NCI-H446 treated with DMSO at 0.1 percent for 48 hours (cell line): Measurements from ENCODE around the gene DENND2A.
"Not testable (repeated sequence)": the region's sequence is repeated elsewhere in the genome, so short reads cannot be mapped to it uniquely, and the experiment has no call there.

Experiments
- DNase-seq: peaks from one replicate; lab custom pipeline; 2025; lab: John Stamatoyannopoulos, UW

The DENND2A gene

DNA sequence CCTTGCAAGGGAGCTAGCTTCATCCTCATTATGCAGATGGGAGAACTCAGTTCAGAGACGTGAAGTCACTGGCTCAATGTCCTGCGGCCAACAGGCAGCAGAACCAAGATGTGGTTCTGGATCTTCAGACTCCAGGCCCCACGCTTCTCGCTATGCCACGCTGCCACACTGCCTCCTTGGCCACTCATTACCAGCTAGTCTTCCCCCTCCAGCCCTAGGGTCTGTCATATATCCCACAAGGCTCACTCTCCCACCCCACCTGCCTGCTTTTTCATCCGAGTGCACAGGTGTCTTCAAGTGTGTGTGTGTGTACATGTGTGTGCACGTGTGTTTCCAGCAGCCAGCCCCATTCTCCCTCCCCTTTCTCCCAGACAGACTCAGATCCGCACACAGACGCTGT lies 53.4 kb downstream of the DENND2A start:
- DNase-seq: no peak

DNA sequence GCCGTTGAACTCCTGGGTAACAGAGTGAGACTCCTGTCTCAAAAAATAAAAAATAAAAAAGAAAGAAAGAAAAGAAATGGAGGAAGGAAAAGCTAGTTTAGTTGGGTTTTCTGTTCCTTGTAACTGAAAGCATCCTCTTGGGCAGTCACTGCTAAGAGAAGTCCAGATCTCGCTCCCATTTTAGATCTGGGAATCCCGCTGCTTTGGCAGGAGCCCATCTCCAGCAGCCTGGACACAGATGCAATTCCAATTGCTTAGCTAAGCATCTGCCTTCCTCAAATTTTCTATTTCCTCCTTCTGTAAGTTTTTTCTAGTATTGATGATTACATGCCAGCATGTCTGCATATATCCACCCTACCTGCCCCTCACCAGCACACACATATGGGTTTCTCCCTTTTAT lies 54.1 kb downstream of the DENND2A start:
- DNase-seq: no peak

DNA sequence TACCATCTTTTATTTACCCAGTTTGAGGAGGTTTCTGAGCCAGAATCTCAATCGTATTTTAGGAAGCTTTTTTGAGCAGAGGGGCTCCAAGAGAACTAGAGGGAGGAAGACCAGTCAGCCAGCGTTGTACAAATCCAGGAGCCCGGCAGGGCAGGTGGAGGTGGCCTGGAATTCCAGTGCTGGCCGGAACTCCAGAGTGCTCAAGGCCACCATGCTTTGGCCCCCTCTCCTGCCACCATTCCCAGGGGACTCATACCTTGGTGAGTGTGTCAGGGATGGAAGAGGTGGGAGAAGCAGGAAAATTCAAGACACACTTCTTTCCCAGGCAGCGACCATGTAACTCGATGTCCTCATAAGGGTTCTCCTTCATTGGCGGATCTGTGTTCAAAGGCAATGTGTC lies 55.3 kb downstream of the DENND2A start:
- DNase-seq: no peak

DNA sequence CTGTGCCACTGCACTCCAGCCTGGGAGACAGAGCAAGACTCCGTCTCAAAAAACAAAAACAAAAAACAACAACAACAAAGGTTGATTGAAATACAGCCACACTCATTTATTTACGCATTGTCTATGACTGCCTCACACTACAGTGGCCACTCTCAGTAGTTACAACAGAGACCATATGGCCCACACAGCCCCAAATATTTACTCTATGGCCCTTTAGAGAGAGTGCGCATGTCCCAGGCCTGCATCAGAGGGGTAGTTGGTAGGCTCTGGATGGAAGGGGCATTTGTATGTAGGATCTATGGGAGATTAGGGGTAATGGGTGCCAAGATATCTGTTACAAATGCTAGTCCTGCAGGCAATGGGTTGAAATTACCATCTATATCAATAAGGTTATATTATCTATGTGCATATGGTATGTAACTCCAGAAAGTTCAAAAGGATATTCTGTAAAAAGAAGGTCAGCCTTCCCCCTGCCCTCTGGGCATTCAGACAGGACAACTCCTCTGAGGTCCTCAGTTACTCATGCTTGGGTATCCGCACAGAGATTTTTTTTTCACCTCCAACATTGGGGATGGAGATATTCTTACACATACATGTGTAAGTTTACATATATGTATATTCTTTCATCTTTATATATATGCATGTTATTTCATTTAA lies 56.3 kb downstream of the DENND2A start:
- DNase-seq: no peak

DNA sequence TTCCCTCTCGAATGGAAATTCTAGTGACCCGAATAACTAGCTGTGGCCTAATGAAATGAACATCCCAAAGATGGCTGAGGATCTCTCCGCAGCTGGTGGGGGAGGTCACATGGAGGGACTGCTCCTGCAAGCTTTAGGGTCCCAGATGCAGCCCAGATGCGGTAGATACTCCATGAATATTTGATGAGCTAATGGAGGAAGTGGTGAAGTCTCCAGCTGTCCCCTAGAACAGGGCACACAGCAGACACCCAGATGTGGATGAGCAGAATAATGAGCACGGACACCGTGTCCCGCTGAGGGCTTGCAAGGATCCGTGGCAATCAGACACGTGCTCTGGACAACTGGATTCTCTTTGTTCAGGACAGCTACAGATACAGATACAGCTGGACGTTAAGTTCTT lies 59.2 kb downstream of the DENND2A start:
- DNase-seq: no peak

DNA sequence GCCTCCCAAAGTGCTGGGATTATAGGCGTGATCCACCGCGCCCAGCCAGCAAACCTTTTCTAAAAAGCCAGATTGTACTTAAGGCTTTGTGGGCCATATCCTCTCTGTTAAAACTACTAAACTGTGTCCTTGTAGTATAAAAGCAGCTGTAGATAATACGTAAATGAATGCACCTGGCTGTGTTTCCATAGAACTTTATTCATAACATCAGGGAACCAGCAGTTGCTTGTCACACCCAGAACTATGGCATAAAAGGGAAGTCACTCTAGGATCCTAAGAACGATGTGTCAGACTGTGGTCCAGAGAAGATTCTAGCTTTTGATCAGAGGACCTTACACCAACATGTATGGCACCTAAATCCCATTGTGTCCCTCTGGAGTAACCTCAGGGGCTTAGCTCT lies 63.0 kb downstream of the DENND2A start:
- no peak for DNase-seq

DNA sequence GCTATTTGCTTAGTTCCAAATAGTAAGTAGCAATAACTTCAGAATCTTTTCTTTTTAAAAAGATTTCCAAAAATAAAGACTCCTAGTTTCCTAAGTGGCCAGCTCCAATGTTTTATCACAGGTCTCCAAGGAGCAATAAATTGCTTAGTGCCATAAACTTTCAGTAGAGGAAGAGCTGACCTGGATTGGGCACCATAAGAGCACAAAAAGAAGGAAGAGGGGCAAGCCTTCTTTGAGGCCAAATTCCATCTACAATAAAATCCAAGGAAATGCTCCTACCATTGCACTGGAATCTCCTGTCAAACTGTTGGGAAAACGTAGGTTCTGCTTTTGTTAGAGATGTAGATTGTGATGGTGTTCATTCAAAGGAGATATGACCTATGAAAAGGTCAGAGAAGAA lies 64.0 kb downstream of the DENND2A start:
- DNase-seq: no peak

DNA sequence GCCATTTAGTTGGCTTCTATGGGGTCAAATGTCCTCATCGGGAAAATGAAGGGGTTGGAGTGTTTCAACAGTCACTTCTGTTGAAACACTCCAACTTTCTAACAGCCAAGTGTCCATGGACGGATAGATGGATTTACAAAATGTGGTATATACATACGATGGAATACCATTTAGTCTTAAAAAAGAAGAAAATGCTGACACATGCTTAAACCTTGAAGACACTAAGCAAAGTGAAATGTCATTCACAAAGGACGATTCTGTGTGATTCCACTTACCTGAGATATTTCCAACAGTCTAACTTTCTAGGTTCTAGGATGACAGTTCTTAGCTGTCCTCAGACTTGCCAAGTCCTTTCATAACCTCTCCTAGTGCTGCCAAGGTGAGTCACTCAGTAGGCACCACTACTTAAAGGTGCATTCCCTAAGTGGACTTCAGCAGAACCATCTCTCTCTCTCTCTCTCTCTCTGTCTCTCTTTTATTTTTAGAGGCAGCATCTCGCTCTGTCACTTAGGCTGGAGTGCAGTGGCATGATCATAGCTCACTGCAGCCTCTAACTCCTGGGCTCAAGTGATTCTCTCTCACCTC lies 69.0 kb downstream of the DENND2A start:
- DNase-seq: no peak

DNA sequence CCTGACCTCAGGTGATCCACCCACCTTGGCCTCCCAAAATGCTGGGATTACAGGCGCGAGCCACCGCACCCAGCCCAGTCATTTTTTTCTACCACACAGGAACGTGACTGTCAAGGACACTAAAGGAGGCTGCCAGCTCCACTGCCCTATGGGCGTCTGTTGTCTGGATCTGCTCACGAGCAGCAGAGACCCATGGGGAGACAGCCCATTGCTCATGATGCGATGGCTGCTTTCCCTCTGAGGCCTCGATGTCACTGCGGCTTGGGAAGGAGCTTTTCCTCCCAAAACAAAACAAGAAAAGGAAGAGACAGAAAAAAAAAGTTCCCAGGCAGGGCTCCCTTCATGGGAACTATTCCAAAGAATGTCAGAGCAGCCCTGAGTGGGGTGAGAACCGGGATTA lies 70.5 kb downstream of the DENND2A start:
- DNase-seq: no peak

DNA sequence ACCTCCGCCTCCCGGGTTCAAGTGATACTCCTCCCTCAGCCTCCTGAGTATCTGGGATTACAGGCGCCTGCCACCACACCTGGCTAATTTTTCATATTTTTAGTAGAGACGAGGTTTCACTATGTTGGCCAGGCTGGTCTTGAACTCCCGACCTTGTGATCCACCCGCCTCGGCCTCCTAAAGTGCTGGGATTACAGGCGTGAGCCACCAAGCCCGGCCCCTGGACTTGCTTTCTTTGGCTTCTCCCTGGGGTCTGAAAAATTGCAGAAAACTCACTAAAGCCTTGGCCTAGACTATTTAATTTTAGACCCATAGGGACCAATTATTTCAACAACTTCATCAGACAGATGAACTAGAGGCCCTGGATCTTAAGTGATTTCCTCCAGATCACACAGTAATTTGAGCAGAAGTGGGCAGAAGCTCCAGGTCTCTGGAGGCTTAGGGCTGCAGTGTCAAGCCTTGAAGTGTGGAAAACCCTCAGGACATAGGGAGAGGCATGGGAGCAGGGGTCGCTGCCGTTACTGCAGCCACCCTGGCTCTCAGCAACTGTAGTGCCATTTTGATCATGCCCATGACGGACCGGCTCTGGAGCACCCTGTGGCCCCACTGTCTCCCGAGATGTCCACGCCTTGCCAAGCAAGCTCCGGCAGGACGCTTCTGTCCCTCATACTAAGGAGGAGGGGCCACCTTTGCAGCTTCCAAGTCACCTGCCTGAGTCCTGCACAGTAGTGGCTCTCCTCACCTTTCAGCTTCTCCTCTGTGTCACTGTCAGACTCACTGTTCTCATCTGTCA lies 72.4 kb downstream of the DENND2A start:
- DNase-seq: no peak

DNA sequence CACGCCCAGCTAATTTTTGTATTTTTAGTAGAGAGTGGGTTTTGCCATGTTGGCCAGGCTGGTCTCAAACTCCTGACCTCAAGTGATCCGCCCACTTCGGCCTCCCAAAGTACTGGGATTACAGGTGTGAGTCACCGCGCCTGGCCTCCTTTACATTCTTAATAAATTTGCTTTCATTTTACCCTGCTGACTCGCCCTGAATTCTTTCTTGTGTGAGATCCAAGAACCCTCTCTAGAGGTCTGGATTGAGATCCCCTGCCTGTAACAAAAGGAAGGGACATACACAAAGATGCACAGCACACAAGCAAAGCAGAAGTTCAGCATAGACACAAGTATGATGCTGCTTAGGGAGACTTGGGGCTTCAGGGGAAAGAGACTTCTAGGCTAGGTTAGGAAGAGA lies 74.4 kb downstream of the DENND2A start:
- DNase-seq: not testable (repeated sequence)

DNA sequence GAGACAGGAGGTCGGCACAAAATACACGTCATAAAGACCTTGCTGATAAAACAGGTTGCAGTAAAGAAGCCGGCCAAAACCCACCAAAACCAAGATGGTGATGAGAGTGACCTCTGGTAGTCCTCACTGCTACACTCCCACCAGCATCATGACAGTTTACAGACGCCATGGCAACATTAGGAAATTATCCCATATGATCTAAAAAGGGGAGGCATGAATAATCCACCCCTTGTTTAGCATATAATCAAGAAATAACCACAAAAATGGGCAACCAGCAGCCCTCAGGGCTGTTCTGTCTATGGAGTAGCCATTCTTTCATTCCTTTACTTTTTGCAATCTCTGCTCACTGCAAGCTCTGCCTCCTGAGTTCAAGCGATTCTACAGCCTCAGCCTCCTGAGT lies 74.9 kb downstream of the DENND2A start:
- DNase-seq: not testable (repeated sequence)

DNA sequence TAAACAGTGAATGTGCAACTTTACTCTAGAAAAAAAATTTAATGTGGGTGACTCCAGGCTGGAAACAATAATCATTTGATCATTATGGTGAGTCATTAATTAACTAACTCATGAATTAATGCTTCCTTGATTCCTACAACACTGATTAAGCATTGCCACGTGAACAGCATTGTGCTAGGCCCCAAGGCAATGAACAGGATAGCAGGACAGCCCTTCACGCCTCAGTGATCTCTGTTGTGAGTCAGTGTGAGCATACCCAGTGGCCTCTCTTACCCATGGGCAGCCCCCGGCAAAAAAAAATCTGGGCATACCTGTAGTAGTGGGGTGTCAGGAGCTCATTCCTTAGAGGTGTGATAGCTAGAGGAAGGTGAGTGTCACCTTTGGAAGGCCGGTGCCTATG lies 76.0 kb downstream of the DENND2A start:
- no peak for DNase-seq

DNA sequence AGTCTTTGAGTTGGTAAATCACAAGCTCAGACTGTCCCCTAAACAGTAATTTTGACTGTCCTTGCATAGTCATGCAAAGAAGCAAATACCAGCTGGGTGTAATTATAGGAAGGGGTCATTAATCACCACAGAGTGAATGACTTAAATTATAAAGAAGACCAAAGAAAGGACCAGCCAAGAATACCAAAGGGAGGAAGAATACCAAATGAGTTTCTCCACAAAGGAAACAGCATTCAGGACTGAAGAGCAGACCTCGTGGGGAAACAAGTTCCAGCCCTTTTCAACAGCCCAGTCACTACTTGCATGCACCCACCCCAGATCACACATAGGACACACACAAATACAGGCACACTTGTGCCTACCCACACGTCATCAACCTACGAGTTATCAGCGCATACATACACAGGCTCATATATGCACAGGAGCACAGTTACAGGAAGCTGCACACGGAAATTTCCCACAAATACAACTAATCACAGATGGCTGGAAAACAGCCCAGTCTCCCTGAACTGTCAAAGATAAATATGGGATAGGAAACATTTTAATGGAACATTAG lies 77.6 kb downstream of the DENND2A start:
- DNase-seq: no peak

DNA sequence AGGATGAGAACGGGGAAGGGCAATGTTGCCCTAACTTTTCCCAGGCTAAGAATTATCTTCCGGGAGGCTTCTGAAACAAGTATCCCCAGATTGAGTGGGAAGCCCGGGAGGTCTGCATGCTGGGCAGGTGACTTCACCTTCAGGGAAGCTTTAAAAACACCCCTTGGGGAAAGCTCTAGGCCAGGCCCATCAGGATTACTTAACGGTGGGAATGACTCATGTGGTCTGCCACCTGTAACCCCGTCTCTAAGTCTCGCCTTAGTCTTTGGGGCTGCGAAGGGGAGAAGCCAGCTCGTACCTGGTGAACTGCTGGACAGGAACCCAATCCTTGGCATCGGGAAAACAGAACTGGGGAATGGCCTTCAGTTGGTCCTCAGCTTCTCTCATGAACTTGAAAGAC lies 81.2 kb downstream of the DENND2A start:
- no peak for DNase-seq

DNA sequence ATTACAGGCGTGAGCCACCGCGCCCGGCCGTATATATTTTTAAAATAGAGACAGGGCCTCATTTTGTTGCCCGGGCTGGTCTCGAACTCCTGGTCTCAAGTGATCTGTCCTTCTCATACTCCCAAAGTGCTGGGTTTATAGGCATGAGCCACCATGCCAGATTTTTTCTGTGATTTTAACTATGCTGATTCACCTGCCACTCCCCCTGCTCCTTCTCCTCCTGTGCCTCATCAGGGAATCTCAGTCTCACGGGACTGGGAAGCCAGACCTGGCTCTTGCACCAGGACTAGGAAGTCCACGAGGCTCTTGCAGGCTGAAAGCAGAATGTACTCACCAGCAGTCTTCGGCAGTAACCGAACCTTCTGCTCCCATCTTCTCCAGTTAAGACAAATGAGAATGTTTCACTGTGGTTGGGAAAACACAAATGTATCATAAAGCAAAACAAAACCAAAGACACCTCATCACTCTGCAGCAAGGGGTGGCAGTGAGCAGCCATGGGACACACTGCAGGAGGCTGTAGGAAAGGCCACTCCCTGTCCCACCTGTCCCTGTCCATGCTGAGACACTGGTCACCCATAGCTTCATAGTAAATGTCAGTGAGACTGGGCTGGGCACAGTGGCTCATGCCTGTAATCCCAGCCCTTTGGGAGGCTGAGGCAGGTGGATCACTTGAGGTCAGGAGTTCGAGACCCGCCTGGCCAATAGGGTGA lies 82.6 kb downstream of the DENND2A start:
- DNase-seq: no peak

DNA sequence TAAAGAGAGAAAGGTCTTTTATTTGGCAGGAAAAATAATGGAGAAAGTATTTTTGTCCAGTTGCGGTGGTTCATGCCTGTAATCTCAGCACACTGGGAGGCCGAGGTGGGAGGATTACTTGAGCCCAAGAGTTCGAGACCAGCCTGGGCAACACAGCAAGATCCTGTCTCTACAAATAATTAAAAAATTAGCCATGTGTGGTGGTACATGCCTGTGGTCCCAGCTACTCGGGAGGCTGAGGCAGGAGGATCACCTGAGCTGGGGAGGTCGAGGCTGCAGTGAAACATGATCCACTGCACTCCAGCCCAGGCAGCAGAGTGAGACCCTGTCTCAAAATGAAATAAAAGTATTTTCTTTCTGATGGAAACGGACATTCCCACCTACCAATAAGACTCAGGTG lies 83.5 kb downstream of the DENND2A start:
- DNase-seq: no peak

DNA sequence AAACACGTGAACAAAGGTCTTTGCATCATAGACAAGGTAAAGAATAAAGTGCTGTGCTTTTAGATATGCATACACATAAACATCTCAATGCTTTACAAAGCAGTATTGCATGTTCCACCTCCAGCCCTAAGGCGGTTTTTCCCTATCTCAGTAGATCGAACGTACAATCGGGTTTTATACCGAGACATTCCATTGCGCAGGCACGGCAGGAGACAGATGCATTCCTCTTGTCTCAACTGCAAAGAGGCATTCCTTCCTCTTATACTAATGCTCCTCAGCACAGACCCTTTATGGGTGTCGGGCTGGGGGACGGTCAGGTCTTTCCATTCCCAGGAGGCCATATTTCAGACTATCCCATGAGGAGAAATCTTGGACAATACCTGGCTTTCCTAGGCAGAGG lies 87.4 kb downstream of the DENND2A start:
- not testable (repeated sequence) for DNase-seq

DNA sequence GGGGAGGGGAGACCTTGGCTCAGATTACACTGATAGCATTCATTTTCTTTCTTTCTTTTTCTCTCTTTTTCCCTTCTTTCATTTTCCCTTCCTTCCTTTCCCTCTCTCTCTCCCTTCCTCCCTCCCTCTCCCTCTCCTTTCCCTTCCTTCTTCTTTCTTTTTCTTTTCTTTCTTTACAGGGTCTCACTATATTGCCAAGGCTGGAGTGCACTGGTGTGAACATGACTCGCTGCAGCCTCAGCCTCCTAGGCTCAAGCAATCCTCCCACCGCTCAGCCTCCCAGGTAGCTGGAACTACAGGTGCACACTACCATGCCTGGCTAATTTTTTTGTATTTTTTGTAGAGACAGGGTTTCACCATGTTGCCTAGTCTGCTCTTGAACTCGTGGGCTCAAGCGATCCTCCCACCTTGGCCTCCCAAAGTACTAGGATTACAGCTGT lies 88.4 kb downstream of the DENND2A start:
- no peak for DNase-seq

DNA sequence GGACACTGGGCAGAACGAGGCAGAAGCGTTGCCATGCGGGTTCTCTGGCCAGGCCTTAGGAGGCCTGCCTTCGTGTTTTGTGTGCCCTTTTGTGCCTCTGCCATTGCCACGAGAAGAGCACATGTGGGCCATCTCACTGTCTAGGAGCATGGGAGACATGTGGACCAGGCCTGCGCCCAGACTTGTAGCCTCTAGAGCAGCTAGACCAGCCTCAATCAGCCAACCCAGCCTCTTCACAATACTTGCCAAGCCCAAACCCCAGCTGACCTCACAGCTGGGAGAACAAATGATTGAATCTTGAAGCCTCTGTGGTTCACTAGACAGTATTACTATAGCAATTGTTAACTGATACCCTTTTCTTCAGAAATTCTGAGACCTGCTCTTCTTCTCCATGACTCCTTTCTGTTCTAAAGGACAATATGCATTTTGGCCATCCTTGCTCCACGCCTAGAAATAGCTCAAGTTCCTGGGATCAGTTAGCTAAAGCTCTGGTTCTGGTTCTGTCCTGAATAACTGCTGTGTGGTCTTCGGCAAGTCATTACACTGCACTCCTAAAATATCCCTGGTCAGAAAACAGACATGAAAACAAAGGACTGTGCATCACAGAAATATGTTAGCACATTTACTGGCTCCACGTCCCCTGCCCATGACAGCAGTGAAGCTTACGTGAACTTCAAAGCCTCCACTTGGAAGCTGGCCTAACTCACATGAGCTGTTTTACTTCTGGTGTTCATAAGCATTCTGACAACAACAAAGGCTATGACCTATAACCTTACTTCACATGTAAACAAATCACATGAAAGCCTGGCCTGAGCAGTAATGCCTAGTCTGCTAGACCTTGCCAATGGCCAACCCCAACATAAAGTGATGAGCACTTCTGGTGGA lies 89.0 kb downstream of the DENND2A start:
- DNase-seq: no peak

DNA sequence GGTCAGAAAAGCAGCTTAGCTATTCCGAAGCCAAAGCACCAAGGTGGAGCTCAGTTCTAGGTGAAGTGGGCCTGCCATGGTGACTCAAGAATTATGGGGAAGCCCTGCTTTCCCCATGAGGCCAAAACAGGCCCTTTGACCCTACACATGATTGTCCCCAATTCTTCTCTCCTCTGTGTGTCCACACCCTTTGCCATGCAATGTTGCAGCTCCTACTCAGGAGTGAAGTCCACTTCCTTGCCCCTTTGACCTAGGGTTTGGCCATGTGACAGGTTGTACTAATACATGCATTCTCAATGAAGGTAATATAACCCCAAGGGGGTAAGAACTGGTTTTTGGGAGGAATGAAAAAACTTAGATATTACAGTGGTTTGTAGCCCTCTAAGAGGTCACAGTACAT lies 93.7 kb downstream of the DENND2A start:
- DNase-seq: no peak
